ENCODE measurements around the gene RAB11FIP3. TPM values are rescaled to one million over a fixed set of nuclear protein-coding genes. Genes with fewer than 3 reads are reported as not detected.
"Not testable (repeated sequence)": the region's sequence is repeated elsewhere in the genome, so short reads cannot be mapped to it uniquely, and the experiment has no call there.

The RAB11FIP3 gene
- polyA plus RNA-seq, 1 of the 3 experiments (the other 2 are of a cell fraction), result 24.8 TPM

- H3F3A ChIP-seq (replicated peaks; ENCODE audit: insufficient read depth), result no peaks in the 10 kb centered on the region
- no peaks in the 10 kb centered on the region for H3K4me1 ChIP-seq (ENCODE audit: control insufficient read depth in 1 of 2, insufficient read depth in 2 of 2, low read depth in 1 of 2, low read length in 1 of 2)
- H3K36me3 ChIP-seq (replicated peaks in 1 of 2; ENCODE audit: control insufficient read depth in 1 of 2, insufficient read depth in 2 of 2, low read length in 1 of 2), result peaks cover 0 to 10% of the 10 kb centered on the region in 2 experiments
- ChIA-PET CTCF (interaction anchor here (0.8 kb wide), 1 partner anchor 14 kb away, joined by 3 read pairs; the partner anchor contains the start of gene RAB11FIP3), POLR2A (no interaction called here)
- H3K9me3 ChIP-seq, result no peaks in the 10 kb centered on the region
- DNase-seq, result no peak
- H3K27me3 ChIP-seq (ENCODE audit: insufficient read depth), result no peaks in the 10 kb centered on the region
- no peak overlapping the region for H3K4me3 ChIP-seq (ENCODE audit: low read depth in 2 of 2, low read length in 1 of 2)
- H3K9me2 ChIP-seq, result no peaks in the 10 kb centered on the region
- WGBS (ENCODE audit: low lambda C conversion rate), result 96% methylated on average over 11 of the region's 26 CpGs
- H2AFZ ChIP-seq (ENCODE audit: low read depth), result no peak overlapping the region
- TF ChIP-seq USF1 (IDR thresholded peaks at IDR 0.05; ENCODE audit: borderline replicate concordance, low read depth) (no peak), TEAD4 (IDR thresholded peaks at IDR 0.05; ENCODE audit: borderline replicate concordance, insufficient read depth) (no peak), MAX (IDR thresholded peaks at IDR 0.05; ENCODE audit: low read depth) (no peak), ELF1 (IDR thresholded peaks at IDR 0.05) (no peak), RFX5 (IDR thresholded peaks at IDR 0.05; ENCODE audit: low read length) (no peak), EP300 (IDR thresholded peaks at IDR 0.05; ENCODE audit: borderline replicate concordance in 1 of 2, low read depth in 1 of 2, low read length in 1 of 2) (no peak), TAF1 (IDR thresholded peaks at IDR 0.05; ENCODE audit: borderline replicate concordance, low read depth, low read length) (no peak), RAD21 (IDR thresholded peaks at IDR 0.05; ENCODE audit: low read length) (no peak), NFIC (IDR thresholded peaks at IDR 0.05; ENCODE audit: borderline replicate concordance) (no peak)
- no peak overlapping the region for H3K27ac ChIP-seq (ENCODE audit: low read depth in 2 of 2, low read length in 1 of 2)
- H3K79me2 ChIP-seq (ENCODE audit: insufficient read depth), result no peaks in the 10 kb centered on the region
- no peak overlapping the region for H3K9ac ChIP-seq
- H3K4me2 ChIP-seq, result no peak overlapping the region
- H4K20me1 ChIP-seq (ENCODE audit: insufficient read depth), result no peaks in the 10 kb centered on the region
These were observed 13.7 kb upstream of the RAB11FIP3 start for GRCh38 chr16:411576-412265.

- H4K20me1 ChIP-seq (ENCODE audit: insufficient read depth), result no peaks in the 10 kb centered on the region
- H3K9me3 ChIP-seq, result no peaks in the 10 kb centered on the region
- no peak overlapping the region for H3K4me2 ChIP-seq
- TF ChIP-seq ELF1 (IDR thresholded peaks at IDR 0.05), result no peak
- no peak for TF ChIP-seq NRF1 (IDR thresholded peaks at IDR 0.05; ENCODE audit: low read depth, low read length)
- no peak for TF ChIP-seq IRF3 (IDR thresholded peaks at IDR 0.05; ENCODE audit: low read depth, low read length)
- no peak for TF ChIP-seq FOSL2 (IDR thresholded peaks at IDR 0.05; ENCODE audit: borderline replicate concordance, low read depth)
- TF ChIP-seq TCF12 (IDR thresholded peaks at IDR 0.05), result no peak
- no peak for TF ChIP-seq GABPA (IDR thresholded peaks at IDR 0.05; ENCODE audit: low read depth)
- no peak for TF ChIP-seq JUND (IDR thresholded peaks at IDR 0.05)
- TF ChIP-seq RFX5 (IDR thresholded peaks at IDR 0.05; ENCODE audit: low read length), result no peak
- no peak for TF ChIP-seq FOXM1 (IDR thresholded peaks at IDR 0.05; ENCODE audit: low read depth)
- no peak for TF ChIP-seq FOXJ3 (CRISPR knock-in tag; IDR thresholded peaks at IDR 0.05)
- no peak for TF ChIP-seq TAF1 (IDR thresholded peaks at IDR 0.05; ENCODE audit: borderline replicate concordance, low read depth, low read length)
- TF ChIP-seq PBX3 (IDR thresholded peaks at IDR 0.05), result no peak
- TF ChIP-seq RXRA (IDR thresholded peaks at IDR 0.05; ENCODE audit: borderline replicate concordance, low read depth), result no peak
- no peak for TF ChIP-seq SMC3 (IDR thresholded peaks at IDR 0.05; ENCODE audit: low read depth, low read length)
- no peak overlapping the region for H3K27ac ChIP-seq (ENCODE audit: low read depth in 2 of 2, low read length in 1 of 2)
- no peaks in the 10 kb centered on the region for H3K9me2 ChIP-seq
- 91% methylated on average over 18 of the region's 21 CpGs for WGBS (ENCODE audit: low lambda C conversion rate)
- POLR2A ChIA-PET, result no interaction called here
- H3K27me3 ChIP-seq (ENCODE audit: insufficient read depth), result no peaks in the 10 kb centered on the region
- CTCF ChIA-PET, result interaction anchor here (1.1 kb wide), 2 partner anchors 16 to 23 kb away, joined by 3 to 4 read pairs; no protein-coding TSS in a partner anchor
- H3K9ac ChIP-seq, result no peak overlapping the region
- no peak overlapping the region for H3K4me3 ChIP-seq (ENCODE audit: low read depth in 2 of 2, low read length in 1 of 2)
- no peak overlapping the region for H2AFZ ChIP-seq (ENCODE audit: low read depth)
- H3K36me3 ChIP-seq (replicated peaks in 1 of 2; ENCODE audit: control insufficient read depth in 1 of 2, insufficient read depth in 2 of 2, low read length in 1 of 2), result peaks cover 0 to 10% of the 10 kb centered on the region in 2 experiments
- H3K4me1 ChIP-seq (ENCODE audit: control insufficient read depth in 1 of 2, insufficient read depth in 2 of 2, low read depth in 1 of 2, low read length in 1 of 2), result no peaks in the 10 kb centered on the region
- H3K79me2 ChIP-seq (ENCODE audit: insufficient read depth), result no peaks in the 10 kb centered on the region
- DNase-seq, result no peak
- H3F3A ChIP-seq (replicated peaks; ENCODE audit: insufficient read depth), result no peaks in the 10 kb centered on the region
These were observed 10.9 kb upstream of the RAB11FIP3 start for GRCh38 chr16:414395-415169.

- POLR2A ChIA-PET; H4K20me1 ChIP-seq (ENCODE audit: insufficient read depth); CTCF ChIA-PET; H3K79me2 ChIP-seq (ENCODE audit: insufficient read depth); H3K27me3 ChIP-seq (ENCODE audit: insufficient read depth); H3K9me3 ChIP-seq; H3K36me3 ChIP-seq (replicated peaks in 1 of 2; ENCODE audit: control insufficient read depth in 1 of 2, insufficient read depth in 2 of 2, low read length in 1 of 2); H3K4me3 ChIP-seq (ENCODE audit: low read depth in 2 of 2, low read length in 1 of 2); H3K27ac ChIP-seq (ENCODE audit: low read depth in 2 of 2, low read length in 1 of 2); H3K9me2 ChIP-seq; H2AFZ ChIP-seq (ENCODE audit: low read depth); DNase-seq; H3K4me1 ChIP-seq (ENCODE audit: control insufficient read depth in 1 of 2, insufficient read depth in 2 of 2, low read depth in 1 of 2, low read length in 1 of 2); H3K4me2 ChIP-seq; H3F3A ChIP-seq (replicated peaks; ENCODE audit: insufficient read depth); H3K9ac ChIP-seq: not testable (repeated sequence)
- 93% methylated on average over 3 of the region's 3 CpGs for WGBS (ENCODE audit: low lambda C conversion rate)
These were observed 10.3 kb upstream of the RAB11FIP3 start for GRCh38 chr16:415170-415498.
